ENCODE measurements around the gene EME2.

The EME2 gene

GRCh38 chr16:1763521-1764511 lies 8.8 kb upstream of the EME2 start:
- DNase-seq (ENCODE audit: low read depth, low spot score) = no peak
- CTCF ChIA-PET = interaction anchor here (0.9 to 2.2 kb wide), 6 partner anchors 9 to 143 kb away, joined by 3 to 14 read pairs (median 4); partner anchors contain the start of genes EME2, MAPK8IP3 and MRPS34
- TF ChIP-seq CTCF (IDR thresholded peaks at IDR 0.05; ENCODE audit: insufficient read depth, low read length, missing control alignments) = peak; percentile 61
- no peak overlapping the region for H3K4me3 ChIP-seq (ENCODE audit: low read depth, low read length)
- POLR2A ChIA-PET = no interaction called here

- TF ChIP-seq CTCF (IDR thresholded peaks at IDR 0.05; ENCODE audit: insufficient read depth, low read length, missing control alignments) = no peak
- no peak overlapping the region for H3K4me3 ChIP-seq (ENCODE audit: low read depth, low read length)
- CTCF ChIA-PET = interaction anchor here (0.7 to 2.2 kb wide), 8 partner anchors 8 to 273 kb away, joined by 3 to 14 read pairs (median 3); partner anchors contain the start of genes EME2, JPT2, MAPK8IP3 and MRPS34
- DNase-seq (ENCODE audit: low read depth, low spot score) = no peak
- POLR2A ChIA-PET = no interaction called here
Measured at GRCh38 chr16:1764971-1765370, 7.6 kb upstream of the EME2 start.

- CTCF ChIA-PET = interaction anchor here (0.7 to 2.2 kb wide), 4 partner anchors 58 to 87 kb away, joined by 3 to 14 read pairs (median 6); partner anchors contain the start of genes JPT2 and MAPK8IP3
- DNase-seq (ENCODE audit: low read depth, low spot score) = no peak
- POLR2A ChIA-PET = no interaction called here
Measured at GRCh38 chr16:1765826-1766225, 6.8 kb upstream of the EME2 start.

GRCh38 chr16:1766231-1766630 lies 6.4 kb upstream of the EME2 start:
- TF ChIP-seq CTCF (IDR thresholded peaks at IDR 0.05; ENCODE audit: insufficient read depth, low read length, missing control alignments) = no peak
- no peak for DNase-seq (ENCODE audit: low read depth, low spot score)
- H3K4me3 ChIP-seq (ENCODE audit: low read depth, low read length) = no peak overlapping the region
- CTCF ChIA-PET = no interaction called here
- POLR2A ChIA-PET = no interaction called here

More at GRCh38 chr16:1765826-1766225, 6.8 kb upstream of the EME2 start:
- H3K4me3 ChIP-seq (ENCODE audit: low read depth, low read length) = no peak overlapping the region
- no peak for TF ChIP-seq CTCF (IDR thresholded peaks at IDR 0.05; ENCODE audit: insufficient read depth, low read length, missing control alignments)

- no peak for TF ChIP-seq CTCF (IDR thresholded peaks at IDR 0.05; ENCODE audit: insufficient read depth, low read length, missing control alignments)
- CTCF ChIA-PET = no interaction called here
Measured at GRCh38 chr16:1766701-1767100, 5.9 kb upstream of the EME2 start.

More at GRCh38 chr16:1766701-1767100, 5.9 kb upstream of the EME2 start:
- DNase-seq (ENCODE audit: low read depth, low spot score) = no peak
- POLR2A ChIA-PET = no interaction called here
- no peak overlapping the region for H3K4me3 ChIP-seq (ENCODE audit: low read depth, low read length)

All from AG04449 (cell line).